Ishikawa (cell line): Measurements from ENCODE around the gene TMBIM6.

Experiments used
- RAD21 ChIP-seq: IDR thresholded peaks from 2 replicates; pipeline ENCODE4 v1.6.1; 2012; ENCODE audit warnings: low read depth
- REST ChIP-seq: IDR thresholded peaks from 2 replicates; pipeline ENCODE4 v1.6.1; 2012; ENCODE audit warnings: low read depth, mild to moderate bottlenecking
- TAF1 ChIP-seq: IDR thresholded peaks from 2 replicates; pipeline ENCODE4 v1.6.1; 2012; ENCODE audit warnings: low read depth, mild to moderate bottlenecking
- TEAD4 ChIP-seq: IDR thresholded peaks from 2 replicates; pipeline ENCODE4 v1.6.1; 2012
- USF1 ChIP-seq: IDR thresholded peaks from 2 replicates; pipeline ENCODE4 v1.6.1; 2012

GRCh38 chr12:49807991-49808580 lies 66.7 kb downstream of the TMBIM6 start:
- TF ChIP-seq USF1 (no peak), RAD21 (no peak), REST (no peak), TEAD4 (no peak), TAF1 (no peak)
